CD4-positive, alpha-beta T cell treated with Interleukin-21 for 1 hour (primary cell): ENCODE results near the gene DDR1.
"Not testable (repeated sequence)": the region's sequence is repeated elsewhere in the genome, so short reads cannot be mapped to it uniquely, and the experiment has no call there.

ENCODE experiments used
- DNase-seq: peaks from one replicate; pipeline ENCODE4 v3.0.0-alpha.2; 2020

DDR1 gene

GRCh38 chr6:30883685-30884520, at the start of gene DDR1:
Gene DDR1, plus strand, starts transcription at chr6:30884519. Its CDS starts 4,211 bp downstream, at chr6:30888730.
- peak; percentile 59 for DNase-seq

- DNase-seq, result peak; percentile 25
Measured at GRCh38 chr6:30834646-30835045, 49.7 kb upstream of the DDR1 start.

DNA sequence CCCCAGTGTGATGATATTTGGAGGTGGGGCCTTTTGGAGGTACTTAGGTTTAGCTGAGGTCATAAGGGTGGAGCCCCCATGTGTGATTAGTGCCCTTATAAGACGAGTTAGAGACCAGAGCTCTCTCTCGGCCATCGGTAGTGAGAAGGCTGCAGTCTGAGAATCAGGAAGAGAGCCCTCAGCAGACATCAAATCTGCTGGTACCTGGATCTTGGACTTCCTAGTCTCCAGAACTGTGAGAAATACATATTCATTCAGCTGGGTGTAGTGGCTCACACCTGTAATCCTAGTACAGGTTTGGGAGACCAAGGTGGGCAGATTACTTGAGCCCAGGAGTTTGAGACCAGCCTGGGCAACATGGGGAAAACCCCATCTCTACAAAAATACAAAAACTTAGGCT, 48.7 kb upstream of the DDR1 start:
- DNase-seq, result no peak

- no peak for DNase-seq
Measured at GRCh38 chr6:30836431-30836866, 47.9 kb upstream of the DDR1 start.

DNA sequence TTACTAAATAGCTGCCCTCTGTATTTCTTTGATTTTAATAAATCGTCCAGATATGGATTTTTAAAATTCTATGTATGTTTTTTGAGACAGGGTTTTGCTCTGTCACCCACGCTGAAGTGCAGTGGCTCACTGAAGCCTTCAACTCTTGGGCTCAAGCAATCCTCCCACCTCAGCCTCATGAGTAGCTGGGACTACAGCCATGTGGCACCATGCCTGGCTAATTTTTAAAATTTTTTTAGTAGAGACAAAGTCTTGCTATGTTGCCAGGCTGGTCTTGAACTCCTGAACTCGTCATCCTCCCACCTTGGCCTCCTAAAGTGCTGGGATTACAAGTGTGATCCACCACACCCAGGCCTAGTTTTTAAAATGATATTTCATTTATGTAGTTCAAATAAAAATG, 47.4 kb upstream of the DDR1 start:
- no peak for DNase-seq

DNA sequence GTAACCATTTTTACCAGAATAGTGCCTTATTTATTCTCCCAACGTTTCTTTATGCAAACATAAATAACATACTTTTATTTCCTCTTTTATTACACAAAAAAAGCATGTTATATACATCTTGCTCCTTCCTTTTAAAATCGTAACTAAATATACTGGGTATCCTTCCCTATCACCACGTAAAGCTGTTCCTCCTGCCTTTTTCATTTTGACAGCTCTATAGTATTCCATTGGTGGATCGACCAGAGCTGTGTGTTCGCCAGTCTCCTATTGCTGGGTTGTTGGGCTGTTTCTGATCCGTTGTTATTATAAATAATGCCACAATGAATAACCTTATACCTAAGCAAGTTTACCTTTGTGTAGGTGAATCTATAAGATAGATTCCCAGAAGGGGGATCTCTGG, 46.9 kb upstream of the DDR1 start:
- no peak for DNase-seq

DNA sequence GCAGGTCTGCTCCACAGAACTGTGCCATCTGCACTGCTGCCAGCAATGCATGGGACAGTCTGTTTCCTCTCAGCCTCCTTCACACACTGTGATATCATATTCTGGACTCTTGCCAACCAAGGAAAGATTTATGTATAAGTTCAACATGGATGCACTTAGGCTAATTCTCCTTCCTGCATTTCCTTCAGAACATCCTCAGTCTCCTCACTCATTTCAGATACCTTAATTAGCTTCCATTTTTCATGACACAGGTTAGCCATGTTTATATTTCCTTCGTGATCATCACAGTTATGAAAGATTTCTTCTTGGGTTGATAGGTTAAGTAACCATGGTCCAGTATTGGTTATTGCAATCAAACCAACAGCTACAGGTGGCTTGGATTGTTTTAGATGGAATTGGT, 46.4 kb upstream of the DDR1 start:
- DNase-seq, result no peak

DNA sequence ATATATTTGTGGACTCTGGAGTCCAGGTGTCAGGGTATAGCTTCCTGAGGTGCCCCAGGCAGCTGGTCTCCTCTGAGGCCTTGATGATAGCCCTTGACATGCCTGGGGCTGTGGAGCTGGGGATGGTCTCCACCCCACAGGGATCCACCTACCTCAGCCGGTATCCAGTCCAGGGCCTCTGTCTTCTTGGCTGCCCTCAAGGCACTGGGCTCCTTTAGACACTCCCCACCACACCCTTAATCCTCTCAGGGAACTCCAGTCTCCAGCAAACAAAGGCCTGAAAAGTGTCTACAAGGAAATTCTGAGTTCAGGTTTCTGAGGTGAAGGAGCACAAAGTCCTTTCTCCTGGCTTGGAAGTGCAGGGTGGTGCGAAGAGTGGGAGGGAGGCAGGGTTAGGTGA, 44.6 kb upstream of the DDR1 start:
- no peak for DNase-seq

- no peak for DNase-seq
Measured at GRCh38 chr6:30840084-30840934, 44.0 kb upstream of the DDR1 start.

DNA sequence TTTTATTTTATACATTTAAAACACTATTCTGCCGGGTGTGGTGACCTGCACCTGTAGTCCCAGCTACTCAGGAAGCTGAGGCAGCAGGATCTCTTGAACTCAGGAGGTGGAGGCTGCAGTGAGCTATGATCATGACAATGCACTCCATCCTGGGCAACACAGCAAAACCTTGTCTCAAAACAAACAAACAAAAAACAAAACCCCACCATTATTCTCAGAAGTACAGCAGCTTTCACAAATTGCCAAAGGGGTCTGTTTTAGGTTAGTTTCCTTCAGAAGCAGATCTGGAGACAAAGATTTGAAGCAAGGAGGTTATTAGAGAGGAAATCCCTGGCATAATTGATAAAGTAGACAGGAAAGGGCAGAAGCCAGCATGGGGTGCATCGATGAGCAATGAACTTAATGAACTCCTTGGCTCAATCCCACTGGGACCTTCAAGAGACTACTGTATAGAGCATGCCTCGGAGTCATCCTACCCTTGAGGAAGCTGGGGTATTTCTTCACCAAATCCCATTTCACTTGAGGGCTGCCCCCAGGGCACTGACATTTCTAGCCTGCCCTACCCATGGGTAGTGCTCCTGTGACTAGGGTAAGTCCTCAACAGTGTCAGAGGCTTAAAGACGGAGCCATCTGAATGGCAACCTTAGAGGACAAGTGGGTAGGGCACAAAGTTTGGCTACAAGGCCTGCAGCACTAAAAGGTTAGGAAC, 43.2 kb upstream of the DDR1 start:
- no peak for DNase-seq

GRCh38 chr6:30841644-30842504, 42.4 kb upstream of the DDR1 start:
- no peak for DNase-seq

DNA sequence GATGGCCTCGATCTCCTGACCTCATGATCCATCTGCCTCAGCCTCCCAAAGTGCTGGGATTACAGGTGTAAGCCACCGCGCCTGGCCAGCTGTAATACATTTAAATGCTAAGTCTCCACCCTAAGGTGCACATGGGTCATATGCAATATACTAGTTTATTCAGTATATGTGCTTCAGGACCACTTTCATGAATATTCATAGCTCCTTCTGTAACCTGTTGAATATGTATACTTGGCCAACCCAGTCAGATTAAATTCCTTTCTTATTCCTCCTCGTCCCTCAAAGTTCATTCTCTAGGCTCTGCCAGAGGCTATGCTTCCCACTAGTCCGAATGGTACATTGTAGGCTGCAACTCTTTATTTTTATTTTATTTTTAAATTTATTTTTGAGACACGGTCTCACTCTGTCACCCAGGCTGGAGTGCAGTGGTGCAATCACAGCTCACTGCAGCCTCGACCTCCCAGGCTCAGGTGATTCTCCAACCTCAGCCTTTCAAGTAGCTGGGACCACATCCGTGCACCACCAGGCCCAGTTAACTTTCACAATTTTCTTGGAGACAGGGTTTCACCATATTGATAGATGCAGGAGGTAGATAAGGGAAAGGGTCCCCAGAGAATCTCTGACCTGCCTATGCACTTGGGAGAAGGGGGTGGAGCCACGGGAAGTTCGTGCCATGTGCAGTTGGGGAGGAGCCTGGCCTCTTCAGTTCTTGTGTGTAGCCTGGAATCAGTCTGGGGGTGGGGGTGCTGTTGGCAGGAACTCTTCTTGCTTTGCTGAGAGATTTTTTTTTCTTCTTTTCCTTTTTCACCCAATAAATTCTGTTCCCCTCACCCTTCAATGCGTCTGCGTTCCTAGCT, 41.3 kb upstream of the DDR1 start:
- no peak for DNase-seq

- no peak for DNase-seq
Measured at GRCh38 chr6:30843611-30843998, 40.7 kb upstream of the DDR1 start.

DNA sequence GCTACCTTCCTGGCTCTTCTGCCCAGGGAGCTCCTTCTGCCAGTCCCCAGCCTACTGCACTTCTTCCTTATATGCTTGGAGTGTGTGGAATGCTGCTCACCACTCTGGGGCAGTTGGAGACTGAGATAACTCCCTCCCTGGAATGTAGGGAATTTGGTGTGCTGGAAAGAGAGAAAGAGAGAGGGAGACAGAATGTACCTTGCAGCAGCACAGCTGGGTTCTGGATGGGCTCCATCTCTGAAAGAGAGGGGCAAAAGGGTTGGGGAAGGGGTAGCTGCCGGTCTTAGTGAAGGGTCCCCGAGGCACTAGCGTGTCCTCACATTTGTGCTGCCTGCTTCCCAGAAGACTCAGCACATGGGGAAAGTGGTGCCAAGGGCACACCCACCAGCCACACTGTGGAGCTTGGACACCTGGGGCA, 40.2 kb upstream of the DDR1 start:
- no peak for DNase-seq

DNA sequence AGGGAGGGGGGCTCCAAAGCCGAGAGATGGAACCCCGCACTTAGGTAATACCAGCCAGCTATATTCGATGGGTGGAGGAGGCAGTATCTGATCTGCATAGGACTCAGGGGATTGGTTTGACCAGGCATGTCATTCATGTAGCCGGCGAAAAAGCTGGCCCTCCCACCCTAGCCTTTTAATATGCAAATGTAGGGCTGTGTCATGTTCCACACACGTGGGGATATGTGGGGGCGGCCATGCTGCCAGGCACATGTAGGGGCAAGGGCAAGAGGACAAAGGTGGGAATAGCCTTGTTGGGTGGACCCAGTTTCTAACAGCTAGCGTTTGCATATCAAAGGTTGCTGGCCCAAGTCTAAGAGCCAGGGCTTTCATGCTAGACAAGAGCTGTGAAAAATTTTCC, 39.1 kb upstream of the DDR1 start:
- no peak for DNase-seq

- DNase-seq, result no peak
Measured at GRCh38 chr6:30847421-30847970, 36.8 kb upstream of the DDR1 start.

- no peak for DNase-seq
Measured at GRCh38 chr6:30847971-30848436, 36.3 kb upstream of the DDR1 start.

GRCh38 chr6:30849903-30850651, 34.2 kb upstream of the DDR1 start:
- DNase-seq, result no peak

GRCh38 chr6:30852459-30852858, 31.9 kb upstream of the DDR1 start:
- DNase-seq, result not testable (repeated sequence)
